22Rv1 (cell line): ENCODE results near the gene MBNL3.

Experiments used
- H3K27ac ChIP-seq: fragments of 450-650 bp; 2 replicates; pipeline ENCODE4 v1.5.1; 2017
- CTCF ChIP-seq: fragments of 450-650 bp; IDR thresholded peaks from 2 replicates; pipeline ENCODE4 v1.5.1; 2017; ENCODE audit warnings: mild to moderate bottlenecking
- ZFX ChIP-seq: fragments of 450-650 bp; IDR thresholded peaks from 2 replicates; pipeline ENCODE4 v1.6.1; 2017; ENCODE audit warnings: antibody characterized with exemption, borderline replicate concordance

Gene MBNL3

GRCh38 chrX:132480581-132481203 is 8.1 kb downstream of the MBNL3 start:
- no peak overlapping the region for H3K27ac ChIP-seq

GRCh38 chrX:132474544-132475248 is 14.1 kb downstream of the MBNL3 start:
- H3K27ac ChIP-seq, result no peak overlapping the region
- no peak for TF ChIP-seq ZFX

More at GRCh38 chrX:132480581-132481203, 8.1 kb downstream of the MBNL3 start:
- TF ChIP-seq ZFX (no peak), CTCF (no peak)

GRCh38 chrX:132472397-132472796 is 16.4 kb downstream of the MBNL3 start:
- no peak overlapping the region for H3K27ac ChIP-seq
- TF ChIP-seq ZFX, result no peak
- TF ChIP-seq CTCF, result no peak

- no peak overlapping the region for H3K27ac ChIP-seq
- TF ChIP-seq CTCF (no peak), ZFX (no peak)
These were observed 18.0 kb downstream of the MBNL3 start for GRCh38 chrX:132470831-132471230.

GRCh38 chrX:132470179-132470578 is 18.7 kb downstream of the MBNL3 start:
- TF ChIP-seq ZFX (no peak), CTCF (no peak)
- H3K27ac ChIP-seq, result no peak overlapping the region

GRCh38 chrX:132468454-132468853 is 20.4 kb downstream of the MBNL3 start:
- no peak for TF ChIP-seq ZFX
- no peak for TF ChIP-seq CTCF
- no peak overlapping the region for H3K27ac ChIP-seq

- TF ChIP-seq ZFX (no peak), CTCF (no peak)
- no peak overlapping the region for H3K27ac ChIP-seq
These were observed 20.8 kb downstream of the MBNL3 start for GRCh38 chrX:132467989-132468388.
